NCI-H345 treated with DMSO at 0.1 percent for 48 hours (cell line): ENCODE measurements around the gene NRG2.

Experiments used
- DNase-seq: peaks from one replicate; lab custom pipeline; 2025; ENCODE audit not compliant: unreplicated experiment; lab: John Stamatoyannopoulos, UW

The NRG2 gene

DNA sequence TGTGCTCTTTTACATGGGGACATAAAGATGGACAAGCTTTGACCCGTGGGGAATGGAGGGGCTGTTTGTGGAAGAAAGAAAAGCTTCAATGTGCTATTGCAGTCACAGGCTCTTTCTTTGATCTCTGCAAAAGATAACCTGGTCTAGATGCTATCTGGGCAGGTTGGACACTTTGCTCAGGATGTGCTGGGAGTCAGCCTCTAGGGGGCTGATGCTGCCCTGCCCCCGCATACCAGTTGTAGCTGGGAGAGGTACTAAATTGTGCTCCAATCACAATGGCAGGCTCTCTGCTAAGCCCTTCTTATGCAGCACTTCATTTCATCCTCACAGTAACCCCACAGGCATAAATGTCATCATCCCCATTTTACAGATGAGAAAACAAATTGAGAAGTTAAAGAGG lies 180.3 kb downstream of the NRG2 start:
- no peak for DNase-seq

DNA sequence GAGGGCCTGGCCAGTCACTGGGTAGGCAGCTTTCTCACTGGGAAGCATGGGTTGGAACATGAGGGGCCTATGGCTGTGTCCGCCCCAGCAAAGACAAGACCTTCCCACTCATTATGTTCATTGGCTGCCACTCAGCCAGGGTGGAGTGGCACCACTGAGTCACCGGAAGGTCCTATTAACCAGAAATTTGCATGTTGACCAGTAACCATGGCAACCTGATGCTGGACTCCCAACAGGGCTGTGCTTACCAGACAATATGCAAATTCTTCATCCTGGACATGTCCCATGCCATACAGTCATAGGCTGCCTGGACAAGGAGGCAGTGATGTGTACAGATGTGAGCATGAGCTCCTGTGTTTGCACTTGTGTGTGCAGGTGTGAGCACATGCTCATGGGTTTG lies 180.8 kb downstream of the NRG2 start:
- no peak for DNase-seq

DNA sequence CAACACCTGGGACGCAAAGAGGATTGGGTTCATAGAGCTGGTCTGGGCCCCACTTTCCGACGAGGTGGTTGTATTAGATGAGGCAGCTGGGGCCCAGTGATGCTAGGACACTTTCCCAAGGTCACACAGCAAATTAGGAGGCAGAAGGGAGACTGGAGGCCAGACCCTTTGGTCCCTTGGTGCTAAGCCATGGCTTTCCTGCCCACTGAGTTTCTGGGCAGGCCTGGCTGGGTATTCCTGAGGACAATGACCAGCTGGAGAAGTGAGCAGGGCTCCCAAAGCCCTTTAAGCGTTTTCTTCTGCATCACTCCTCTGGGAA lies 181.3 kb downstream of the NRG2 start:
- no peak for DNase-seq

DNA sequence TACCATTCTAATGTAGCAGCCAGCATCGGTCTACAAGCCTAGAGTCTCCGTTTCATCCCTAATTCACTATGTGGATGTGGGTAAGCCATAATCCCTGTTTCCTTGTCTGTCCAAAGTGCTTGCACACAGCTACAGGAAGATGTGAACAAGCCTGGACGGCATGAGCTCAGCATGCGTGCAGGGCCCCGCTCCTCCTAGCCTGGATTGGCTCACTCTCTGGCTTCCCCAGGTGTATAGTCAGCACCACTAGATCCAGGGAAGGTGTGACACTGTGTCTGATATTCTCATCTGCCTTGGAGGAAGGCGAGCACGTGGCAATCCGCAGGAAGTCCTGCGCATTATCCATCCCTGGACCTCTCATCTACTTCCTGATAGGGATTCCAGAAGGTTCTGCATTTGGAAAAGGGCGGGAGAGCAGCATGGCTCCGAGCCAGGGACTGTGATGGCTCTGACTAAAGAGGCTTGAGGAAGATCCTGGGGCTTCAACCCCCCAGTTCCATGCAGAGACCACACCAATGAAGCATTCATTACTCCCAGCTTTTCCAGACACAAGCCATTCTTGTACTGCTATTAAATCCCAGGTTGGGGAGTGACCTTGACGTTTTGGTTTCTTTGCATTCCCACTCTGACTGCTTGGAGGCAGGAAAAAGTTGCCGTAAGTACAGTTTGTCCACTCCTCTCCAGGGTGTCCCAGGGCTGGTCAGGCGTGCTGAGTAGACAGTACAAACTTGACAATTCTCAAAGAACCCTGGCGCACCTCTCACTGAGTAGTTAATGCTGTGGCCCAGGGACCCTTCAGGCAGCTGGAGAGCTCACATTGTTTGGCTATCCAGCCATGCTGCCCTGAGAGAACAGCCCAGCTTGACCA lies 181.8 kb downstream of the NRG2 start:
- DNase-seq, result no peak

DNA sequence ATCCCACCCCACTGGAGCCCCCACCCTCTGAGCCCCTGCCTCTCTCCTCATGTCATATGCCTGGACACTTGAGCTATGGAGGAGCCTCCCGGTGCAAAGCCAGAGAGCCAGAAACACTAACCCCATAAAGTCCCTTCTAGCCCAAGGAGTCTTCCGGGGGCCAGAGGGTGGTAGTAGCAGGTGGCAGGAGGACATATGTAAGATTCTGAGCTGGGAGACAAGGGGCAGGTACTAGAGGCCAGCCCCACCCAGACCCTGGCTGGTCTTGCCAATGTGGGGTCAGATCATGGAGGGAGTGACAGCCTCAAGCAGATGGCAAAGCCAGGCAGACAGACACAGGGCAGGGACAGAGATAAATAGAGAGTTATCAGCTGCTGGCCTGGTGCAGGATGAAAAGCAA lies 184.1 kb downstream of the NRG2 start:
- no peak for DNase-seq

DNA sequence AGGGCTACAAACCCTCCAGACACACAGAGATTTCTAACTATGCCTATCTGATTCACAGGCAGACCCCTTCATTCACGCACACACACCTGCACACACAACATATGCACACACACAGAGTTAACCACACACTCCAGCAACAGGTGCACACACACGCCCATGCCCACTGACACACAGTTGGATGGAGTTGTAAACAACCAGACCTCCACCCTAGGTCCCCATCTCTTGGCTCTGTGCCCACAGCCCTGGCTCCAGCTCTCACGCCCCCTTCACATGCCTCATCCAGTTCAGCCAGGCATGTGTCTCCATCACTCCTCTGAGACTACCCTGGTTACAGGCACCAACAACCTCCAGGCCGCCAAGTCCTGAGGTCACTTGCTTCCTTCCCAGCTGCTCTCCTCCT lies 186.4 kb downstream of the NRG2 start:
- DNase-seq, result peak; percentile 70

DNA sequence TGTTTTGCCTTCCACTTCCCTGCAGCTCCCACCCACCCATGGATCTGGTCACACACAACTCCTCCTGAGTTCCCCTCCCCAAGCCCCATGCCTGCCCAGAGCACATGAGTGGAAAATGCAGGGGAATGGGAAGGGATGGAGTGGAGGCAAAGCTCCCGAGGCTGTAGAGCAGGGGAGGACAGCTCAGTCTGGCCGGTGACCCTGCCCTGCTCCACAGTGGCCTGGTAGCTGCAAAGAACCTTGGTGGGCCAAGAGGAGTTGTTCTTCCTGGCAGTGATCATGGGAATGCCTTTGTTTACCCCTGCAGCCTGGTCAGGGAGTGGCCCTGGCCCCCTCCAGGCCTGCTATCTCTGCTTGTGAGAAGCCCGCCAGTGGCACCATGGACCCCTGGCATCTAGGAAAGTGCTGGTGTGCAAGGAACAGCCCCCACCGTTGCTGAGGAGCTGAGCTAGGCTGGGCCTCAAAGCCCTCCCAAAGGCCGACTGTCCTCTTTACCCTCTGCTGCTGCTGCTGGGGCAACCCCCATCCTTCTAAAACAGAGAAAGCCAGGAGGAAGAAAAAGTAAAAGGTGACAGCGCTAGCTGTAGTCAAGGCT lies 187.1 kb downstream of the NRG2 start:
- DNase-seq, result no peak

DNA sequence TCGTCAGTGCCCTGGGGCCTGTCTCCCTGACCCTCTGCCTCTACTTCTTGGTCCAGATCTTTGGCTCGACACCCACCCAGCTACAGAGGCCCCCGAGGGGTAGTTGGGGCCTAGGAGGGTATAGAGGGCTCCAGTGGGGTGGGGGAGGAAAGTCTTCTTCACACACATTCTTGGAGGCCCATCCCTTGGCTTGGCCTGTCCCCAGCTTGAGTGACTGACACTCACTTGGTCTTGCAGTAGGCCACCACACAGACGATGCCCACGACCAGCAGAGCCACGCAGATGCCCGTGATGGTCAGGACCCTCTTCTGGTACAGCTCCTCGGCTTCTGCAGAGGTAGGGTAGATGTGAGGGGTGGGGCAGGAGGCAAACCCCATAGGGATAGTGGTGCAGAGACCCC lies 187.6 kb downstream of the NRG2 start:
- no peak for DNase-seq

DNA sequence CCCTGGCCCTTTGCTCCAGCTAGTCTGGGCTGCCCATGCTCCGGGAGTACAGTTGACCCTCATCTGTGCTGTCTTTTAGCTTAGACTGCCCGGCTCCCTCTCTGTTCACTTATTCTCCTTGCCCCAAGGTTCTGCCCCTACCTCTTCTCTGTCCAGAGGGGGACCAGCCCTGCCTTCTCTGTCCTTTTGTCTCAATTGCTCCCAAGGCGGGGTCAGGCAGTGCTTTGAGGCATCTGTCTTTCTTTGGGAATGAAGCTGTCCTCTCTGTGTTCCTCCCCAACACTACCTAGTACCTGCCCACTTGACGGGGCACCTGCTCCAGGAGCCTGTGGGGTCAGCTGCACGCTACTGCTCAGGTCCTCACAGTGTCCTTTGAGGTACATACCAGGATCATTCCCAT lies 188.1 kb downstream of the NRG2 start:
- DNase-seq, result no peak

DNA sequence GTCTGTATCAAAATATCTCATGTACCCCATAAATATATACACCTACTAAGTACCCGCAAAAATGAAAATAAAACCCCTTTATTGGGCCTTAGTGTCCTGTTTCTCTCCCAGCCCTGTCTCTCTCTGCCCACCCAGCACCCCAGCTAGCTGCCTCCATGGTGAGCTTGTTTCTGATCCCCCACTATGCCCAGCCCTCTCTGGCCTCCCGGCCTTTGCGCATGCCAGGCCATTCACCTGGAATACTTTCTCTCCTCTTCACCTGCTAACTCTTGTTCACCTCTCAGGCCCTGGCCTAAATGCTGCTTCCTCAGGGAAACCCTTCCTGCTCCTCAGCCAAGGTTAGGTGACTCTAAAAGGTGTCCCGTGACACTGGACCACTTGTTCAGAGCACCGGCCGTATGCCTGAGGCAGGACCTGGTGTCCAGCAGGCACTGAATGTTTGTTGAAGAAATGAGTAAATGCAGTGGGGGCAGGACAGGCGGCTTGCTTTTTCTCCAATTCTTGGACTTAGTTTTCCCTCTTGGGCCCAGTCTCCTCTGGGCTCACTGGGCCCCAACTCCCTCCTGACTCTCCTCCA lies 189.0 kb downstream of the NRG2 start:
- no peak for DNase-seq

DNA sequence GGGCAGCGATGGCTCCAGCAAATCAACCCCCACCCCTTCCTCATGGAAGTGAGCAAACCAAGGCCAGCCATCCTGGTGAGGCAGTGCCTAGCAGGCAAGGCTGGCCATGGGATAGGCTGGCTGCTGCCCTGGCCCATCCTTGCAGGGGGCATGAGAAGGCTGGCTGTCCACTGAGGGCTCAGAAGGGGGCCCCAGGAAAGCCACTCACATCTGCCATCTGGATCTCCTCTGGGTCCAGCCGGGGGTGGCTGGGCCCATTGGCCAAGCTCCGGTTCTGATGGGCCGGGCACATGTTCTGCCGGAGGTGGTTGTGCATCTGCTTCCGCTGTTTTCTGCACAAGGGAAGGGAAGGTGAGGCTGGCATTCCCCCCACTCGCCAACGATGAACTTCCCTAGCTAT lies 190.4 kb downstream of the NRG2 start:
- DNase-seq, result no peak

DNA sequence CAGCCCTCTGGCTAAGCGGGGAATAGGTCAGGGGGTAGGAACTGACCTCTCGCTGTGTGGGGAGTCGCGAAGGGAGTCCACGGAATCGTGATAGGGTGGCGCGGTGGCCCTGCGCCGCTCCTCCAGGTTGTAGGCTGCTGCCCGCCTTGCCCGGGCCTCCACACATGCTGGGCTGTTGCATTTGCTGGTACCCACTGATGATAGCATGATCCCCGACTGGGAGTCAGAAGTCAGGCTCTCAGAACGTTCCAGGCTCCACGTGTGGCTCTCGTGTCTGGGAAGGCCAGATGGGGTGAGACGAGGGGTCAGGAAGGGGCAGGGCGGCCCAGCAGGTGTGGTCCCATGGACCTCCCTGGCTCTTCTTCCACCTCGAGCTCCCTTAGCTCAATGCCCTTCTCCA lies 191.5 kb downstream of the NRG2 start:
- DNase-seq, result no peak

DNA sequence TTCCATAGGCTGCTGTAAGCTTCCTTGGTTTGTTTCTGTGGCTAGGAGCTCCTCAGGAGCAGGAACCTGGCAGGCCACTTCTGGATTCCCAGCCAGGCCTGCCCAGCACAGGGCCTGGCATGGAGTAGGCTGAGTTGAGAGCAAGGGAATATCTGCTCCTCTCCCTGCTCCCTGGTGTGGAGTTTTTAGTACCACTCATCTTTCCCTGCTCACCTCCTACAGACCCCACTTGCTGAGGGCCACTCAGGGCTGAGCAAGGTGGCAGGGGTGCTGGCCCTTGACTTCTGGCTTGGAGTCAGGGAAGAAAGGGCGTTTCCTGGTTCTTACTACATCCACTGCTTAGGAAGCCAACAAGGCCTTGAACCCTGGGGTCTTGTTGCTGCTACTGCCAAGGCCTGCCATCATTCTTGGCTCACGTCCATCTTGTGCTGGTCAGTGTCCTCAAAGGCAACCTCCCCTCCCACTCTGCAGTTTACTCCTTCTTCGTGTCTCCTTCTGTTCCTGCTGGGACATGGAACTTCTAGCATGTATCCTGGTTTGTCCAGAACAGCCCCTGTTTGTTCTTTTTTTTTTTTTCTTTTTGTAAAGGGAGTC lies 192.6 kb downstream of the NRG2 start:
- no peak for DNase-seq

DNA sequence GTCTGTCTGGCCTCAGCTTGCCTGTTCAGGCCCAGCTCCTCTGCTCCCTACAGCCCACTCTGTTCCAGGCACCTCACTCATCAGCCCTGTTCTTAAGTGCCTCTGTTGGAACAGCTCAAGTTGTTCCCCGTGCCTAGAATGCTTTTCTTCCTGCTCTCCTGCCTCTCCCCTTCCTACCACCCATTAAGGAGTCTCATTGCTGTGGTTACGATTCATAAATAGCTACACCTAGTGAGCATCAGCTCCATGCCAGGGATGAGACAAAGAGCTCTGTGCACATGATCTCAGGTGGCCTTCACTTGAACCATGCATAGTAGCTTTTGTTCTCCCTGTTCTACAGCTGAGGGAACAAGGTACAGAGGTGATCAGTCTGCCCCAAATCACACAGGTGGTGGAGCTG lies 193.2 kb downstream of the NRG2 start:
- no peak for DNase-seq

DNA sequence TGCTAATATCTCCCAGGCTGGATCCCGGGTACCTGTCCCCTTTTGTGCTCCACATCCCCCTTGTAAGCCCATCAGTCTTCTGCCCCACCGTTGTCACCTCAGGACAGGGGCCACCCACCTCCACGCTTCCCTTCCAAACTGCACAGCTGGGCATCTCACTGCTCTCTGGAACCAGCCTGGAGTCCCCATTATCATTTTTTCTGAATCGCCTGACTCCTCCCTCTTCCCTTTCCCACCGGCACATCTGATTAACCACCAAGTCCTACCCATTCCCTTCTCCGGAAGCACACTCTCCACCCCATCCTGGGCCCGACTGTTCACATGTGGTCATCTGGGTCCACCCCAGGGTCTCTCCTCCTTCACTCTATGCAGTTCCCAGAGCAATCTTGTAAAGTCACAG lies 193.6 kb downstream of the NRG2 start:
- DNase-seq, result no peak

DNA sequence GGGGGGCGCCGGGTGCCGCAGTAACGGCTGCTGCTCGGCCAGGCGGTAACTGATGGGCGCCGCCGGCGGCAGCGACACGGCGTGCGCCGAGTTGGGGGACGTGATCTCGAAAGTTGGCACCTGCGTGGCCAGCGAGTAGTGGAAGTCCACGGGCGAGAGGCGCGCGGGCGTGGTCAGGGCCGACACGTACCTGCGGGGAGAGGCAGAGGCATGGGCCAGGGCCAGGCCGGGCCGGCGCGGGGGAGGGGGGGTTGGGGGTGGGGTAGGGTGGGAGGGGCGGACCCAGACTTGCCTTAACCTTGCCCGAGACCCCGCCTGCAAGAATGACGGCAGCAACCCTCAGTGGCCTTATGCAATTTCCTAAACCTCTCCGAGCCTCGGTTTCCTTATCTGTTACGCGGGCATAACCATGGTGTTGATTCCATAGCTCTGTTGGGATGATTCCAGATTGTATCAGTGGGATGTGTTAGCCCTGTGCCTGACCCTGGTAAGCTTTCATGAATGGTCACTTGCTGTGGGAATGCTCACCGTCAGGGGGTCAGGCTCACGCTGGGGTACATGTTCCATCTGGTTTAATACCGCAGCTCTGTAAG lies 194.5 kb downstream of the NRG2 start:
- no peak for DNase-seq

DNA sequence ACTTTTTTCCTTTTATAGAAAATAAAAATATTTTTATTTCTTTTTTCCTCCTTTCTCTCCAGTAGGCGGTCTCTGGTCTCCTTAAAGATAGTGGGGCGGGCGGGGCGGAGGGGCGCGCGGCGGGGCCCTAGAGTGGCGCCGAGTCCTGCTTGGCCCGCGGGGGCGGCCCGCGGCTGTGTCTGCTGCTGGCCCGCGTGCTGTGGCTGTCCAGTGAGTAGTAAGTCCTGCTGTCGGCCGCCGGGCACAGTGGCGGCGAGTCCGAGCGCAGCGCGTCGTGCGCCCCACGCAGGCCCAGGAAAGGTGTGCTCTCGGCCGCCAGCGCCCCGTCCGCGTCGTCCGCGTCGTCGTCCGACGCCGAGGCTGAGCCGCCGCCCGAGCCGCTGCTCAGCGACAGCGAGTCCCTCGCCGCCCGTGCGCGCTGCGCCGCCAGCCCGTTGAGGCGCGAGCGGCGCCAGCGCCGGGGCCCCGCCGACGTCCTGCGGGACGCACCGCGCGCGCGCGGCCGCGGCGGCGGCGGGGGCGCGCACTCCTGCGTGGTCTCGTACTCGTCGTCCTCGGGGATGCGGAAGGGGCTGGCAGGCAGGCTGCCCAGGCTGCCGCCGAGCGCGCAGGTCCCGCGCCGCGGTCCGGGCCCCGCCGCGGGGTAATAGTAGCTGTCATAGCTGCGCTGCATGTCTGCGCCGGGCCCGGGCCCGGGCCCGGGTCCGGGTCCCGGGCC lies 195.2 kb downstream of the NRG2 start:
- no peak for DNase-seq

DNA sequence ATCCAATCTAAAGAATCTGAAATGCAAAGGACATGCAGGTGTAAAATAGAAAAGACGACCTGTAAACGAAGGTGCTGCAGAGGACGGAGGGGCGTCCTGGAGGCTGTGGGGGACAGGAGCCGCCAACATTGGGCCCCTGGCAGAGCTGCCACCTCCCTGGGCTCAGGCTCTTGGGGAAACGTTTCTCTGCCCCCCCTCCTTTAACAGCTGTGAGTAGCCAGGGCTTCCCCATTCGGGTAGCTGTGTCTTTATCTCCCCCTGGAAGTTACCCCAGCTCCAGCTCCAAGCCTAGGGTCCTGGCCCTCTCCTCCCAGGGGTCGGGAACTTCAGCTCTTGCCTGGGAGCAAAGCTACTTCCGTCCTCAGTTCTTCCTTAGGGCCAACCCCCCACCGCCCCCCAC lies 196.0 kb downstream of the NRG2 start:
- DNase-seq, result no peak

DNA sequence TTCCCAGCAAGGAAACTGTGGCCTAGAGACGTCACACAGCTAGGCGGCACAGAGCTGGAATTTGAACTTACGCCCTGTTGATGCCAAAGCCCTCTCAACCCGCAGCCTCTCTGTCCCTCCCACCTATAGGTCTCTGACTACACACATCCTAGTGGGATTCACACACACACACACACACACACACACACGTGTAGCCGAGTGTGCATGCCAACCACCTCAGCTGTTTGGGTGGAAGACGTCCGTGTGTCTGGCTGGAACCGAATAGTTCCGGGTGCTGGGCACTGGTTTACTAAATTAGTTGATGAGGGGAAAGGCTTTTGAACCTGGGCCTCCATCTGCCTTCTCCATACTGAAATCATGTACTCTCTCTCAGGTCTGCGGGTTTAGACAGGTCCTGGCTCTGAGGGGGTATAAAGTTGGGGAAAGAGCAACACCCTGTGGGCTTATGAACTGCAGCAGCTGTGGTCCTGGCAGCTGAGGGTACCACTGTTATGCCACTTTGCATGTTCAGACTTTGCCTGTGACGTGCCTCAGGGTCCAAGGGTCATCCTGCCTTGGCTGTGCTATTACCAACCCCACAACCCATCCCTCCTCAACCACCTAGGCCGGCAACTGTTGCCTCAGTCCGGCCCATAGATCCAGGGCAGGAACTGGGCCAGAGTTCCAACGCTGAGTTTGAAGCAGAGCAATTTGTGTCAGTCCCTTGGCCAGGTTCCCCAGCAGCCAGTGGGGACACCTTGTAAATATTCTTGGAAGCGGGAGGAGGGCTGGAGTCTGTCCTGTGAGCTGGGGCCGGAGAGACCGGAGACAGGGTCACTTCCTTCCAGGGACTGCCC lies 197.0 kb downstream of the NRG2 start:
- DNase-seq, result no peak

DNA sequence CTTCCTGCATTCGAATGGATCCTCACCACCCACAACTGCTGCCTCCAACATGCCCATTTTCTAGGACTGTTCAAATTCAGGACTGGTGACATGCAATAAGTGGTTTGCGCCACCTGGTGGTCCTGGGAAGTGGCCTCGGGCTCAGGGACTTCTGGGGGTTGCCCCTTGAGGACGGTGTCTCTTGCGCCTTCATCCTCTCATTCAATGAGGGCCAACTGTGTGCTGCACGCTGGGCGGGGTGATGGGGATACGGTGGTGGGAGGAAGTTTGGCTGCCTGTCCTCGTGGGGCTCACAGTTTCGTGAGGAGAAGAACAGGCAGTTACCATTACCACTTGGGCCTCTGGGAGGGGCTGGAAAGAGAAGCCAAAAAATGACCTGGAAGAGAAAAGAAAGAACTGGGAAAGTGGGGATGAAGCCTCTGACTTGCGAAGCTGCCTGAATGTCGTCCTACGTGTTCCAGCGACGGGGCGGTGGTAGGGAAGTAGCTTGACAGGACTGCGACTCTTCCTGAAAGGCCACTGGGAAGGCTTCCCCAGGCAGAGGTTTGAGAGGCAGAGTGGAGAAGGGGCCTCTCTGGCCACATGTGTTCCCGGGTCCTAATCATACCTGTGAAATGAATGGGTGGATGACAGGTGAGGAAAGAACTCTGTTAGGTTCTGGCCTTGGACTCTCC lies 198.5 kb downstream of the NRG2 start:
- peak; percentile 39 for DNase-seq
